Lower lobe of right lung (tissue), 2 donors: ENCODE results near the gene FOXP1. TPM values are rescaled to one million over a fixed set of nuclear protein-coding genes. Genes with fewer than 3 reads are reported as not detected.

ENCODE experiments used
- ATAC-seq, 2 donors: fragments of 200-7000 bp; cut with Tn5 transposase; one replicate each; pipeline ENCODE4 v1.9.1; 2020 to 2022; ENCODE audit warnings: mild to moderate bottlenecking in 2 of 2, moderate library complexity in 2 of 2
- DNase-seq: peaks from one replicate; pipeline ENCODE4 v3.0.0-alpha.2; 2020
- H3K27ac ChIP-seq: fragments of 200-600 bp; one replicate; pipeline ENCODE4 v1.8.0; 2022
- H3K27me3 ChIP-seq: fragments of 200-600 bp; one replicate; pipeline ENCODE4 v1.8.0; 2022; ENCODE audit warnings: low read depth
- H3K36me3 ChIP-seq: fragments of 200-600 bp; one replicate; pipeline ENCODE4 v1.8.0; 2022; ENCODE audit warnings: mild to moderate bottlenecking
- H3K4me1 ChIP-seq: fragments of 200-600 bp; one replicate; pipeline ENCODE4 v1.8.0; 2022
- H3K4me3 ChIP-seq: fragments of 200-600 bp; one replicate; pipeline ENCODE4 v1.8.0; 2022; ENCODE audit warnings: mild to moderate bottlenecking
- H3K9me3 ChIP-seq: fragments of 200-600 bp; one replicate; pipeline ENCODE4 v1.8.0; 2022
- intact Hi-C: fragments of 100-400 bp; cut with DNase I; formaldehyde crosslinking; loops from one replicate; pipeline ENCODE4 v1.11.0; 2022
- total RNA-seq: library from RNA; stranded (reverse); fragmentation: NEBNext Ultra II Directional; extraction: Animal tissue kit (Norgen Biotek cat#: 25700); gene quantifications from one replicate; pipeline ENCODE4 v1.2.1, GENCODE V29; 2021
- TF ChIP-seq, protein P1 (sequence below): fragments of 200-600 bp; IDR thresholded peaks from one replicate; pipeline ENCODE4 v1.8.0; 2022; ENCODE audit warnings: antibody characterized with exemption, mild to moderate bottlenecking
- donor health status: DM: no; HTN: yes; CAD: no; lungs with severe emphysema.

The FOXP1 gene
- total RNA-seq, 1 donor from 2014 or later: 138 TPM

DNA sequence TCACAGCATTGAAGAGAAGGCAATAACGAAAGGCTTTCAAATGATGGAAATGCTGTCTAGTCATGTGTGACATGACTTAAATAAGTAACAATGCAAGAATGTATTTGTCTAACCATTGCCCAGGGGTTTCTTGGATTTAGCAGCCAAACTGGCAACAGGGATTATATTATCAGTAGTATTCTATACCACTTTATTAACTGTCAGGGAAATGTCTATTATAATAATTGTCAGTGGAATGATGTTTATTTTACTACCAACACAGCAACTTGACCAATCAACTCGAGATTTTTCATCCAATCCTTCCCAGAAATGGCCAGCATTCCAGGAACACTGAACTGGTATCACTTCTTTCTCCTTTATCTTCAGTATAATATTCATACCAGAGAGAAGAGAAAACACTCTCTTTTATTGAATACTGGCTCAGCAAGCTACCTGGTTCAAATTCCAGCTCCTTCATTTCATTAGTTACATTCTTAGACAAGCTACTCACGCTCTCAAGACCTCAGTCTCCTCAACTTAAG, 66.2 kb downstream of the FOXP1 start:
- Histone ChIP-seq H3K4me1 (peaks cover 17% of the 10 kb centered on the region), H3K9me3 (no peaks in the 10 kb centered on the region), H3K27ac (no peak overlapping the region), H3K27me3 (no peaks in the 10 kb centered on the region), H3K36me3 (no peaks in the 10 kb centered on the region), H3K4me3 (no peak overlapping the region)
- no peak for DNase-seq
- intact Hi-C loops: no loop called here
- TF ChIP-seq, protein P1, sequence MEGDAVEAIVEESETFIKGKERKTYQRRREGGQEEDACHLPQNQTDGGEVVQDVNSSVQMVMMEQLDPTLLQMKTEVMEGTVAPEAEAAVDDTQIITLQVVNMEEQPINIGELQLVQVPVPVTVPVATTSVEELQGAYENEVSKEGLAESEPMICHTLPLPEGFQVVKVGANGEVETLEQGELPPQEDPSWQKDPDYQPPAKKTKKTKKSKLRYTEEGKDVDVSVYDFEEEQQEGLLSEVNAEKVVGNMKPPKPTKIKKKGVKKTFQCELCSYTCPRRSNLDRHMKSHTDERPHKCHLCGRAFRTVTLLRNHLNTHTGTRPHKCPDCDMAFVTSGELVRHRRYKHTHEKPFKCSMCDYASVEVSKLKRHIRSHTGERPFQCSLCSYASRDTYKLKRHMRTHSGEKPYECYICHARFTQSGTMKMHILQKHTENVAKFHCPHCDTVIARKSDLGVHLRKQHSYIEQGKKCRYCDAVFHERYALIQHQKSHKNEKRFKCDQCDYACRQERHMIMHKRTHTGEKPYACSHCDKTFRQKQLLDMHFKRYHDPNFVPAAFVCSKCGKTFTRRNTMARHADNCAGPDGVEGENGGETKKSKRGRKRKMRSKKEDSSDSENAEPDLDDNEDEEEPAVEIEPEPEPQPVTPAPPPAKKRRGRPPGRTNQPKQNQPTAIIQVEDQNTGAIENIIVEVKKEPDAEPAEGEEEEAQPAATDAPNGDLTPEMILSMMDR: no peak
- ATAC-seq: peak in 1 of 2 donors; percentile 59

DNA sequence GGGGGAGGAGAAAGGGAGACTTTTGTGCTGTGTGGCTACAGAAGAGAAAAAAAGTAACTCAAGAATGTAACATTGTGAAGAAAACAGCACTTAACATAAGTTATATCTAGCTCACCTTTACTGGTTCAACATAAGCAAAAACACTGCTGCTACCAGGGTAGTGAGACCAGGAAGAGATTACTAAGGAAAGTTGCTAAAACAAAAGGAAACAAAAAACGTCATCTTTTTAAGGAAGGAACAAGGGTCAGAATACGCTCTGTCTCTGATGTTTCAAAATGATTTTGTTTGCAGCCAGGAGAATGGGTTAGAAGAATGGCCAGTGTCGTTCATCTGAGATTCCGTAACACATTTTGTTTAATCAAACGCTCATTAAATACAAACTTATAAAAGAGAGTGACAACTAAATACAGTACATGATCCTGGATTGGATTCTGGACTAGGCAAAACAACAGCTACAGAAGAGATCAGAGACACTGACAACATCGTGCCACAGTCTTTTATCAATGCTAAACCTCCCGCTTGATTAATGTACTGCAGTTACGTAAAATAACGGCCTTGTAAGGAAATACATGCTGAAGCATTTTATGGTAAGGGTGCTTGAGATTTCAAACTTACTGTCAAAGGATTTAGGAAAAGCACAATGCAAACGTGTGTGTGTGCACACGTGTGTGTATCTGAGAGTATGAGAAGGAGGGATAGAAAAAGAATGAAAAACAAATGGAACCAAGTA, 67.7 kb downstream of the FOXP1 start:
- Histone ChIP-seq H3K4me1 (peaks cover 28% of the 10 kb centered on the region), H3K4me3 (no peak overlapping the region), H3K27ac (peak overlapping the region; percentile 46), H3K9me3 (no peaks in the 10 kb centered on the region), H3K27me3 (no peaks in the 10 kb centered on the region), H3K36me3 (no peaks in the 10 kb centered on the region)
- intact Hi-C loops: no loop called here
- DNase-seq (no peak), ATAC-seq (peak; percentile 61)
- TF ChIP-seq, protein P1: no peak

DNA sequence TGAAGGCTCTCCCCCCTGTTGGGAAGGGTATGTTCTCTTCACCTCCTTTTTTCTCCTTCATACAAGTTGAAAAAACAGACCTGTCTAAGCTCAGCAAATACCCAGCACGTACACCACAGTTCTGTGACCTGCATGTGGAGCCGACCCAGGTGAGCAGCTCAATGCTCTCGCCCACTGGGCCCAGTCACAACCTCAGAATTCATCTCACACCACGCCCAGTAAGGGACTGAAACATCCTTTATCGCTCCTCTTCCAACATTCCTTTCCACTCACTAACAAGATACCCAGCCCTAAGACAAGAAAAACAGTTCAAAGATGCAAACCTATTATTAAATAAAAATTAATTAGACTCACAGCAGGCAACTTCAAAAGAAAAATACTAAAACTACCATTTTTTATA, 68.9 kb downstream of the FOXP1 start:
- Histone ChIP-seq H3K27me3 (no peaks in the 10 kb centered on the region), H3K4me3 (no peak overlapping the region), H3K36me3 (no peaks in the 10 kb centered on the region), H3K27ac (no peak overlapping the region), H3K9me3 (no peaks in the 10 kb centered on the region), H3K4me1 (peaks cover 25% of the 10 kb centered on the region)
- intact Hi-C loops: no loop called here
- no peak for ATAC-seq
- TF ChIP-seq, protein P1: no peak
- DNase-seq: no peak

DNA sequence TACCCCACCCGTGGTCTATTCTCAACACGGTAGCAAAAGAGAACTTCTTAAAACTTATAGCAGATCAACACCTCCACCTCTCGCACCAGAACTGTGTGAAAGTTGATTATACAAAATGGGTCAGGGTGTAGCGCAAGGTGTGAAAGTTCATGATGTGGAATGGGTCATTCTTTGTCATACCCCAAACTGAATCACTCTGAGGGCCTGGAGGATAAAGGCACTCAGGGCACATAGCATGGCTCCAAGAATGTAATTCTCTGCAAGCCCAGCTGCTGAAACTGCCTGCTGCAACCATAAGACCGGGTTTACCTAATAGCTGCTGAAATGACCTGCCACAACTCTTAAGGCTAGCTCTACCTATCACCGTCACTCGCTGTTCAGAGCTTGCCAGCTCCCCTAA, 70.0 kb downstream of the FOXP1 start:
- H3K27ac ChIP-seq: no peak overlapping the region
- intact Hi-C loops: no loop called here

DNA sequence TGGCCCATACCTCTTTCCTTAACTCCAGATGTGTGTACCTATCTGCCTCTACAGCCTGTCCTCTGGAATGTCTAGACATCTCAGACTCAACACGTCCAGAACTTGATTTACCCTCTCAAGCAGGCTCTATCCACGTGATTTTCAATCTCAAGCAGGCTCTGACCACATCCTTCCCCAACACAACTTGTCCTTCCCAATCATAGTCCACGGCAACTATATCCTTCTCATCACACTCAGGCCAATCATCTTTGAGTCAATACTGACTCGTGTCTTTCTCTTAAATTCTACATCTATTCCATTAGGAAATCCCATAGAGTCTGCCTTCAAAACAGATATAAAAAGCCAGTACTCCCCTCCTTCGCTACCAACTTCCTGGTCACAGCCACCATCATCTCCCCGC, 70.4 kb downstream of the FOXP1 start:
- Histone ChIP-seq H3K4me3 (no peak overlapping the region), H3K27me3 (no peaks in the 10 kb centered on the region), H3K27ac (no peak overlapping the region), H3K36me3 (no peaks in the 10 kb centered on the region), H3K4me1 (peaks cover 25% of the 10 kb centered on the region), H3K9me3 (no peaks in the 10 kb centered on the region)
- TF ChIP-seq, protein P1: no peak
- ATAC-seq (no peak), DNase-seq (no peak)
- intact Hi-C loops: no loop called here

More for the DNA sequence above, 70.0 kb downstream of the FOXP1 start:
- ATAC-seq: no peak
- Histone ChIP-seq H3K4me1 (peaks cover 25% of the 10 kb centered on the region), H3K4me3 (no peak overlapping the region), H3K27me3 (no peaks in the 10 kb centered on the region), H3K9me3 (no peaks in the 10 kb centered on the region), H3K36me3 (no peaks in the 10 kb centered on the region)
- DNase-seq: no peak
- TF ChIP-seq, protein P1: no peak
